Activated CD8-positive, alpha-beta memory T cell treated with anti-CD3 and anti-CD28 coated beads, Interleukin-2, amount 50 U/mL, for 48 hours (primary cell): Measurements from ENCODE around the gene TMEM187.

Source experiments
- DNase-seq: peaks from one replicate; pipeline ENCODE4 v3.0.0-alpha.2; 2020

TMEM187 gene

DNA sequence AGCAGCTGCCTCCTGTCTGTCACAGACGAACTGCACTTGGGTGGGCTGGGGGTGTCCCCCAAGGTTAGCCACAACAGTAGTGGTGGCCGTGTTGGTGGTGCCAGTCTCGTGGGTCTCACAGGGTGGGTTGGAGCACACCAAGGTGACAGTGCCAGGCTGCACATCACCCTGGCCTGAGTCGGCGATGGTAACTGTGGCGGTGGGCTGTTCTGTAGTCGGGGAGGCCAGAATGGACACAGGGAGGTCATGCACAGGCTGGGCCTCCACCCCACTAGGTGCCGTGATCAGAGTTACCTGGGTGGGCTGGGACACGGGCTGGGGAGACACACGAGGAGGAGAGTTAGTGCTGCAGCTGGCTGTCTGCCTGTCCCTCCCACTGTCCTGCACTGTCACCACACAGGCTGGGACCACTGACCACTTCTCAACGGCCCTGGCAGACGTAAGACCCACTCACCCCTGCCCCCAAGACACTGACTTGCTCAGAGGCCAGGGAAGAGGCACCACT, 17.3 kb upstream of the TMEM187 start:
- DNase-seq, result no peak

DNA sequence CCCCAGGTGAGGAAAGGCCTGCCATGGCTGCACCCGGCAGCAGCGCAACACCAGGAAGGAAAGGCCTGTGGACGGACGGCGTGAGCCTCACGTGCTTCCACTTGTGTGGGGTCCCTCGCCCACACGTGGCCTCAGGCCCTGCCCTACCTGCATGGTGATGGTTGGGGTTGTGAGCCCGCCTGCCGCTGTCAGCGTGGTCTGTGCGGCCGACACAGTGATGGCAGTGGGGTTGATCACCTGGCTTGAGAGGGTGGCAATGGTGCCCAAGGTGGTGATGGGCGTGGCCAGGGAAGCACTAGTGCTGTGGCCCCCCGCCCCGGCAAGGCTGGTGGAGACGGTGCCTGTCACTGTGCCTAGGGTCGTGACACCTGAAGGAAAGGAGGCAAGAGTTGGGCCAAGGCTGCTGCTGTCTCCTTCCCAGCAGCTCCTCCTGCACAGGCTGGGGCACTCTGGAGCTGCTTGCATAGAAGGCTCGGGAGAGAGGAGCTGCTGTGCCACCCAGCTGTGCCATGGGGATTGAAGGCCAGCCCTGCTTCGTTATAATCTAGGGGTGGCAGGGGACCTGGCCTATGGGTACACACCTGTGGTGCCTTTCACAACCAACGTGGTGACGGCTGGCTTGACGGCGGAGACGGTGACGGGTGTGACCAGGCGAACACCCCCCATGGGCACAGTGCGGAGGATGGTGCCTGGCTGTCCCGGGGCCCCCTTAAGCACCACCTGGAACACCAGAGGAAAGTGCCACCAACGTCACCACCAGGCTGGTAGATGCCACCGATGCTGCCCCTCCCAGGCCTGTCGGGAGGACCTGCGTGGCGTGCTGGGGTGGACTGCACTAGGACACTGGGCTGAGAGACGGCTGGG, 16.3 kb upstream of the TMEM187 start:
- no peak for DNase-seq

DNA sequence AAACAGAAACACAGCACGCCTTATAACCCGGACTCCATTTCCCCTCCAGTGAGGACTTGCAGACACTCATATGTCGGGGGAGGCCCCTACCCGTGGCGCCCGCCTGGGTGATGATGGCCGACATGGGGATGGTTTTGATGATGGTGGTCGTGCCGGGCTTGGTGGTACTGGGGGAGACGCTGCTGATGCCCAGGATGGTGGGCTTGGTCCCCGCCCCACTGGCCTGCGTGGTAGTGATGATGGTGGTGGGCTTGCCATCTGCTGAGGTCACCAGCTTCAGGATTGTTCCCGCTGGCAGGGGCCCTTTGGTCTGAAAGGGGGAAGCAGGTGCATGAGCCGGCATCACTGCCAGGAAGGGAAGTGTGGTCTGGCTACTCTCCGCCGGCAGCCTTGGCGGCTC, 15.3 kb upstream of the TMEM187 start:
- no peak for DNase-seq

DNA sequence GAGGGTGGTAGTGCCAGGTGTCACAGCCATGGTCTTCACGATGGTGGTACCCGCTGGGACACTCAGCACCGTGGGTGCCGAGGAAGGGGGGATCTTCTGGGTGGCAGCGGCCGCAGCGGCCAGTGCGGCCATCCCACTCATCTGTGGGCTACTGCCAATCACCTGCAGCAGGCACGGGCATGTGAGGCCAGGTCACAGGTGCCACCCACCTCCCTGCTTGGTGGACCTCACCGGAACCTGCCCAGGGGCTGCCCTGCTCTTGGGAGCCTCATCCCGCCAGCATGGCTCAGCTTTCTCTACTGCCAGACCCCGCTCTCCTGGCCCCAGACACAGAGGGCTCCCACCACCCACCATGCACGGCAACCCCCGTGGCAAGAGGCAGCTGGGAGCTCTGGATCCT, 13.9 kb upstream of the TMEM187 start:
- DNase-seq, result no peak

DNA sequence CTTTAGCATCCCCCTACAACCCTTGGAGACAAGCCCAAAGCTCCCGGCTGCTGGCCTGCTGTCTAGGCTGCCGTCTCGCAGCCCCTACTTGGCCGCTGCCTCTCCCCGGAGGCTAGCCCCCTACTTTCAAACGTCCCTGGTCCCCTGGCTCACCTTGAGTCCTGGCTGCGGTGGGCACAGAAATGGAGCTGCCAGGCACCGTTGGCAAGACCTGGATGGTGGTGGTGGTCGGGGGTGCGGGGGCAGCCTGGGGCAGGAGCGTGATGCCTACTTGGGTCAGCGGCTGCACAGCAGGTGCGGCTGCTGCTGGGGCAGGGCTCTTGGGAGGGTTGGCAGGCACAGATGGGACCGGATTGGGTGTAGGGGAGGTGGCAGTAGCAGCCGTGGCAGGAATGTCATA, 12.9 kb upstream of the TMEM187 start:
- DNase-seq, result no peak

DNA sequence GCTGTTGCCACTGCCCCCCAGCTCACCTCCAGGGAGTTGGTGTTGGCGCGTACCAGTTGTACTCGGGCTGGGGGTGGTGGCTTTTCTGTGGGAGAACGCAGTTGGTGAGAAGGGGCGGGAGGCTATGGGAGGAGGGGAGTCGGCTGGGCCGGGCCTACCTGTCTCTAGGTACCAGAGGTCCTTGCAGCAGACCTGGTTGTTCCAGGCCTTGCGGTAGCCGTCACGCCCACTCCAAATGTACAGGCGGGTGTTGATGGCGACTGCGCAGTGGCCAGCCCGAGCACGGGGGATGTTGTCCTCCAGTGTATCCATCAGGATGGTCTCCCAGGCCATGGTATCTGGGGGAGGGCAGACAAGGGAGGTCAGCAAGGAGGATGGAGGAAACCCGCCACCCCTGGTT, 12.5 kb upstream of the TMEM187 start:
- DNase-seq, result no peak

DNA sequence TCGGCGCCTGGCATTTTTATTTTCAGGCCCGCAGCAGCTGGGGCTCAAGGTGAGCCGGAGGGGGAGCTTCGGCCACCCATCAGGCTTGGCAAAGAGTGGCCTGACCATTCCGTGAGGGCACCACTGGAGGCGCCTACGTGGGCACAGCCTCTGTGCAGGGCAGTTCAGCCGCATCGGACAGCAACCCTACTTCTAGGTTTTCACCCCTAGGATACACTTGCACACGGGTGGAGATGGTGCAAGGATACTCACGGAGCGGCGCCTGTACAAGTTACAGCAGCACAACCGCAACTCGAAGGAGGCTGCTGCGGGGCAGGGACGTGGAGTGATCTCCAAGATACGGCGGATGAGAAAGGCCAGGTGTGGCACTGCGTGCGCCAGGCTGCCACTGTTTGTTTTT, 11.8 kb upstream of the TMEM187 start:
- no peak for DNase-seq

DNA sequence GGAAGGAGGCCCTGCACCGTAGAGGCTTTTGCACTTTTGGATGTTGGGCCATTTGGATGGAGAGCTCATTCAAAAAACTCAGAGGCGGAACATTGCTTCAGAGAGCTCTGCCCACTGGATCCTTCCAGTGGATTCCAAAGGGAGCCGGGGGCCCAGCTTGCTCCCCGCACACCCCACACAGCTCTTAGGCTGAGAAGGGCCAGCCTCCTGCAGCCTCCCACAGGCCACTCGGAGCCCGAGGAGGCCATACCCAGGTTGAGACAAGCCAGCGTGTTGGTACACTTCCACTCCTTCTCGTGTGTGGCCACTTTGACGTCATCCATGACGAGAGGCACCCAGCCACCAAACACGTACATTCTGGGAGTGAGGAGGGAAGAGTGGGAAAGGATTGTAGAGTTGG, 11.3 kb upstream of the TMEM187 start:
- DNase-seq, result no peak

DNA sequence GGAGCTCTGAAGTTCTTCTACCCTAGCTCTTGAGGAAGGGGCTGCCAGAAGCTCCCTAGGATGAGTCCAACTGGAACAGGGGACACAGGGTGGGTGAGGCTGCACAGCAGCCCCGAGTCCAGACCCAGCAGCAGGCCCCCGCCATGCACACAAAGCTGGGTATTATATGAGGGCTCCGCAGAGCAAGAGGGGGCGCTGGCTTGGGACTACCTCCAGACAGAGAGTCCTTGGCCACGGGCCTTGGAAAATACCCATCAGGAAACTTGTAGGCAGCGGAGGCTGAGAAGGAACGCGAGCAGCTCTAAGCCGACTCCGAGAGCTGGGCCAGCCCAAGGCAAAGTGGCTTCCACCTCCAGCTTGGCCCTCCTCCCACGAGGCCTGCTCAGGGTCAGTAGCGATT, 9.0 kb upstream of the TMEM187 start:
- DNase-seq, result no peak

DNA sequence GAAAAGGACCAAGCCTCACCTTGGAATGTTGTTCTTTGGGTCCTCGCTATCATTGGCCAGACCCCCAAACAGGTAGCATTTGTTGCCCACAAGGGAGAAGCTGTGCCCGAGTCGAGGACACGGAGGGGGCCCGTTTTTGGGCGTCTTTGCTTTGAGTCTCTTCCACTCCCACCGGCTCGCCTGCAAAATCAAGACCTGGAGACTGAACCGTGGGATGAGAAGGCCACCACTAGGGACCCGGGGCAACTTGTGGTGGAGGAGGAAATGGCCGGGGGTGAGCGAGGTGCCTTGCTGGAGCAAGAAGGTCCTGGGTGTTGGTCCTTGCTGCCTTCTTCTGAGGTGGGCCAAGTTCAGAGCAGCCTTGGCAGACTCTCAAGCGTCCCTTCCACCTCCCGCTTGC, 8.4 kb upstream of the TMEM187 start:
- DNase-seq, result no peak

DNA sequence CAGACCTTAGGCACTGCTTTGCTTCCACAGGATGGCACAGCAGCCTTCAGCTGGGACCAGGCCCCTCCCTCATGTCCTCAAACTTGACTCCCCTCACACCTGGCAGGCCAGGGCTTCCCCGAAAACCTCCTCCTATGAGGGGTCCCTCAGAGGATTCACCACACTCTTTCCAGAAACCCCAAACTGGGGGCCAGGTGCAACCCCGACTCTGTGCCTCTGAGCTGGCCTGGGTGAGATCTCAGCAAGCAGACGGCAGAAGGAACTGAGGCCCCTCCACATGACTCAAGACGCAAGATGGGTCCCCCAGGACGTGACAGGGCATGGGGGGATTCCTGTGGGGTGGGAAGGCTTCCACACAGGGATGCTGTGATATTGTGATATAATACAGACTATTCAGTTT, 7.1 kb upstream of the TMEM187 start:
- DNase-seq, result no peak

DNA sequence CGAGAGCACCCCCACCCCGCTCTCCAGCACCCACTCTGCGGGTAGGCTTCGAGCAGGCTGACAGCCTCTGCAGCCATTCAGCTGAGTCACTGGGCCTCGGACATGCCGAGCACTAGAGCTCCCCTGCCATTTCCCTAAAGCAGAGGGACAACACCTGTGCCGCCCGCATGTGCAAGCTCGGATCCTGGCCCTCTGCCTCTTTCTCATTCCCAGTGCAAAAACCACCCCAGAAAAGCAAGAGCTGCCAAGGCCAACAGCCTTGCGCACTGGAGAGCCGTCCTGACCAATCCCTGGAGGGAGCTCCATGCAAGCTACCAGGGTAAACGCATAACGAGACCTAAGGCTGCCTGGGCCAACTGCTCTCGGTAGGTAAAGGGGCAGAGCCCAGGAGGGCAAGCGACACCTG, 6.3 kb upstream of the TMEM187 start:
- no peak for DNase-seq

DNA sequence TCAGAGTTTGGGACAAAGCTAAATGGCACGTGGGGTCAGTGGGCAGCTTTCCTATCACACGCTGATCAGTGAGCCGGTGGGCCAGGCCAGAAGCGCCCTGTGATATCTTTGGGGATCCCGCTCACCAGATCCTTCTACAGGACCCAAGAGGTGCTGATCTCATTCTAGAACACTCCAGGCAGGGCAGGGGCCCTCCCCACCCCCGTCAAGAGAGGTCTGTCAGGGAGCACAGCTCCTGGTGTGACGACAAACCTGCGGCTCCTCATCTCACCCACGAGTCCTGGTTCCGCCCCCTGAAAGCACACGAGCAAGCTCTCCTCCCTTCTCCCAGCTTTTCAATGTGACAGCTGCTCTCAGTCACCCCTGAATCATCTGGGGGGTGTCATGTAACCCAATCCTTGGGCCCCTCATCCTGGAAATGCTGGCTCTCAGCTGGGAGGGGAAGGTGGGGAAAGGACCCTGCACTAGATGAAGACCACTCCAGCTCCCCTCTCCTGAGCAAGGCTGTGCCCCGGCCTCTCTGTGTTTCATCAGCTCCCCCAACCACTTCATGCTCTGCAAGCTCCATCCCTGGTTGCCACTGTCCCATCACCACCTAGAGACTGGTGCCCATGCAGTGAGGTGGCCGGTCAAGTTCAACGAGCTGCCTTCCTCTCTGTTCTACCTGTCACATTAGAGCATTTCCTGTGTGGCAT, 5.6 kb upstream of the TMEM187 start:
- no peak for DNase-seq

DNA sequence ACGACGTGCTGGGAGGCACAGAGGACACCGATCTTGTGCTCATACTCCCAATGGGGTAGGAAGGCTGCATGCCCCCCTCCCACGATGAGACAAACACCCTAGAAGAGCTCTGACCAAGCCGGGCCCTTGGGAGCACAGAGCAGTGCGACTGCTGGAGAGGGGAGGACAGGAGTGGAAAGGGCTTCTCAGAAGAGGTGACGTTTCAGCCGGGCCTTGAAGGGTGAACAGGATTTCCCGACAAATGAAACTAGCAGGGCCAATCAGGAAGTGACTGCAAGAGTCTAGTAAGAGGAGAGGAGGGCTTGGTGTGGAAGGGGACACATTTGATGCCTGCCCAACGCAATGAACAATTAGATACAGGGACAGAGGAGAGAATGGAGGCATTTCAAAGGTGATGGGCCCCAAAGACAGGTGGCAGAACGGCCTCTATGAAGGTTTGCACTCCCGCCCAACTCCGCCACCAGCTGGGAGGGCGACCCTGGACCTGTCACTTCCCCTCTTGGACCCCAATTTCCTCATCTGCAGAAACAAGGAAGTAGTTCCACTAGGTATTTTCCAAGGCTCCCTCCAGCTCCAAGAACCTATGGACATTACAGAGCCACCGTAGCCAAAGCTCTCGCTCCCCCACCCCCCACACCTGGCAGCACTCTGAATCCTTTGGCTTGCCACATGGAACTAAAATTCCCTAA, 4.9 kb upstream of the TMEM187 start:
- no peak for DNase-seq

DNA sequence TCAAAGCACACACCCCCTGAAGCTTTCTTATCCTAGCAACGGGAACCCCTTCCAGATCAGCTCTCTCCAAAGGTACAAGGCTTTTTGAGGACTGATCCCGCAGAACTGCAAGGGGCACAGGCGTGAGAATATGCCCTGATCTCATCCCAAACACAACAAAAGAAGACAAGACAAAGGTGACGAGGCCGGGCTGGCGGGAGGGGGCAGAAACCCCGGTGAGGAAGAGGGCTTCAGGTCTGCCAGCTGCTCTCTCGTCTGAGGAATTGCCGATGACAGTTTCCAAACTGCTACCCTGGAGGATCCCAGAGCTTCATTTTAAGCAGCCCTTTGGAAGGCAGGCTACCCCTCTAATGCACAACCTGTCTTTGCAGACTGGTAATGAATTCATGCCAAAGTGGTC, 4.3 kb upstream of the TMEM187 start:
- no peak for DNase-seq

DNA sequence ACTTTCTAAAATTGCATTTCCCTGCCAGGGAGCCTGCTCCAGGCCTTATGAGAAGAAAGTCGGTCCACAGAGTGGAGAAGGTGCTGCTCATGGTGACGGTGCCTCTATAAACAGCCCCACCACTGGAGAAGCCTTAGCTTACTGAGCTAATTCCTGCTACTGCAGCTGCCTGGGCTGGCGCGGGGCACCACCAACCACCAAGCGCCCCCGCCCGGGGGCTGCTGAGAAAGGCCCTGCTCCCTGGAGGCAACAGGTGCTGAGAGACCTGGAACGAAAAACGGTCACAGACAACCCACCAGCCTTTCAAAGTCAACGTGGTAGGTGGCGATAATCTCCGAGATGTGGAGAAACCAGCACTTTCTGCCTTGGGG, 3.8 kb upstream of the TMEM187 start:
- DNase-seq, result no peak

DNA sequence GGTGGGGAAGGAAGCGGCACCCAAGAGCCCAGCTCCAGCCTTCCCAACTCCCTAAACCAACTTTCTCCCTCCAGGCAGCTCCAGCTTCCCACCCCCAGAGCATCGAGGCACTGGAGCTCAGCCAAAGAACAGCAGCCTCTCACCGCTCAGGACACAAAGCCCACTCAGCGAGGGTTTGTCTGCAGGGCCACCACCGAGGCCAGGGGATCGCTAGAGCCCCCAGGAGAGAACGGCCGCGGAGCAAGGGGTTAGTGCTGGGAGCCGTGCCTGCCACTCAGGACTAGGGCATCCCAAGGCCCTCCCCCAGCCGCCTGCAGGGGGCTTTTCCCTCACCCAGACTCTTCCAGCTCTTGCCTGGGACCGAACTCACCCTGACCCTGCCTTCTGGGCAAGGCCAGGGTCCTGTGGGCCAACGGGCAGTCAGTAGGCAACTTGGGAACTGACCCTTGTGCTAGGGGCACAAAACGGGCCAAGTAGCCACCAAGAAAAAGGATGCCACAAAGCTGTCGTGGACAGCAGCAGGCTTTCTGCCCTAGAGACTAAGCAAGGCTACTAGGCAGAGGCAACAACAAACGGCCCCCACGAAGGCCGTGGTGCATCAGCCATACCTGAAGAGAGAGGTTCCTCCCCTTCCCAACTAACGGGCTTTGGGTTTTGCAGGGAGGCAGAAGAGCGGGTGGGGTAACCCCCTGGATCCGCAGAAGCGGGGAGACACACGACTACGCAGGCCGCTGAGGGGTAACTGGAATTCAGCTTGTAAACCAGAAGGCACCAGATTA, 3.2 kb upstream of the TMEM187 start:
- no peak for DNase-seq

DNA sequence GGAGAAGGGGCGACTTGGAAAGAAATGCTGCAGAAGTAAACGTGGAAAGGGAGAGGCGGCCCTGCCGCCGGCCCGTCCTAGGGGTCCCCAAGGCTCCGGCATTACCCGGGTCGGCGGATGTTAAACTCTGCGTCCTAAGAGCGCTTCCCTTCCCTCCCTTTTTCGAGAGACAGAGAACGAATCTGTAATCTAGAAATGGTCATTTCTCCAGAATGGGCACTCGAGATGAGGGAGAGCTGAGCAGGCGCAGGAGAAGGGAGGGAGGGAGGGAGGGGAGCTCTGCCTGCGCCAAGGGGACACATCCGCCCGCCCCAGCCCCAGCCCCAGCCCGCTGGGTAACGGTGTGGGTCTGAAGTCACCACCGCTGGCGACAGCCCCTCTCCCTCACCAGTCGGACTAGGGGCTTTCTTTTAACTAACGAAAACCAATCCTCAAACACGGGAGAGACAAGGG, 2.6 kb upstream of the TMEM187 start:
- no peak for DNase-seq

DNA sequence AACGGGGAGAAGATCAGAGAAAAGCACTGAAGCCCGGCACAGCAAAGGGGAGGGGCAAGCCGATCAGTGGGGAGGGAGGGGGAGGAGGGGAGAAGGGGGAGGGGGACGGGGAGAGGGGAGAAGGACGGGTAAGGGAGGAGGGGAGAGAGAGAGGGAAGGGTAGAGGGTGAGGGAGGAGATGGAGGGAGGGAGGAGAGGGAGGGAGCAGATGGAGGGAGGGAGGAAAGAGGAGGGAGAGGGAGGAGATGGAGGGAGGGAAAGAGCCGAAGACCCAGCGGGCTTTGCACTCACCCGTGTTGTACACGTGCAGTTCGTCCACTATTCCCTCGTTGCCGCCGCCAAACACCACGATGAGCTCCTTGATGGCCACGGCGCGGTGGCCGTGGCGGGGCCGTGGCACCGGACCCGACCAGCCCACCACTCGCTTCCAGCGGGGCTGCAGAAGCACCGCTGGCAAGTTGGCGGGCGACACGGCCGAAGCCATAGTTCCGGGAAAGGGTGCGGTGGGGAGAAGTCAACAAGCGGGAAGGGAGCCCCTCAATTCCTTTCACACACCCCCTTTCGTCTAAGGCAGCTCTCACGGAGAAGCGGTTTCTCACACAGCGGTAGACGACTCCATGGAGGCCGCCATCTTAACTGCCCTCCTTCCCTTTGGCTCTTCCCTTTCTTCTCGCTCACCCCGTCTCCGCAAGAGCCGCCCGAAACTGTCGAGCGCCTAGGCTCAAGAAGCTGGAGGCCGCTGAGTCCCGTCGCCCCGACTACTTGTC, 2.0 kb upstream of the TMEM187 start:
- DNase-seq, result no peak

DNA sequence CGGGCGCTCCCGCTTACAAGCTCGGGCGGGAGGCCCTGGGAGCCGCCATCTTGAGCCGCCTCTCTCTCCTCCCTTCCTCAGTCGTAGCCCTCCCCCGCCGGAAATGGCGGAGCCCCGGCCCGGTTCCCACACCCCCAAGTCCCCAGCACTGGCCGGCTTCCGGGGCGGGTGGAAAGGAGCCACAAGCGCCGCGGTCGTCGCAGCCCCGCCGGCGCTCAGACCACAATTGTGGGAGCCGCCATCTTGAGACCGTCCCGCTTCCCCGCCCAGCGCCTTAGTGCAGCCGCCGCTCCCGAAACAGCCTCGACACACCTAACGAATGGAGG, 1.5 kb upstream of the TMEM187 start:
- peak; percentile 89 for DNase-seq

DNA sequence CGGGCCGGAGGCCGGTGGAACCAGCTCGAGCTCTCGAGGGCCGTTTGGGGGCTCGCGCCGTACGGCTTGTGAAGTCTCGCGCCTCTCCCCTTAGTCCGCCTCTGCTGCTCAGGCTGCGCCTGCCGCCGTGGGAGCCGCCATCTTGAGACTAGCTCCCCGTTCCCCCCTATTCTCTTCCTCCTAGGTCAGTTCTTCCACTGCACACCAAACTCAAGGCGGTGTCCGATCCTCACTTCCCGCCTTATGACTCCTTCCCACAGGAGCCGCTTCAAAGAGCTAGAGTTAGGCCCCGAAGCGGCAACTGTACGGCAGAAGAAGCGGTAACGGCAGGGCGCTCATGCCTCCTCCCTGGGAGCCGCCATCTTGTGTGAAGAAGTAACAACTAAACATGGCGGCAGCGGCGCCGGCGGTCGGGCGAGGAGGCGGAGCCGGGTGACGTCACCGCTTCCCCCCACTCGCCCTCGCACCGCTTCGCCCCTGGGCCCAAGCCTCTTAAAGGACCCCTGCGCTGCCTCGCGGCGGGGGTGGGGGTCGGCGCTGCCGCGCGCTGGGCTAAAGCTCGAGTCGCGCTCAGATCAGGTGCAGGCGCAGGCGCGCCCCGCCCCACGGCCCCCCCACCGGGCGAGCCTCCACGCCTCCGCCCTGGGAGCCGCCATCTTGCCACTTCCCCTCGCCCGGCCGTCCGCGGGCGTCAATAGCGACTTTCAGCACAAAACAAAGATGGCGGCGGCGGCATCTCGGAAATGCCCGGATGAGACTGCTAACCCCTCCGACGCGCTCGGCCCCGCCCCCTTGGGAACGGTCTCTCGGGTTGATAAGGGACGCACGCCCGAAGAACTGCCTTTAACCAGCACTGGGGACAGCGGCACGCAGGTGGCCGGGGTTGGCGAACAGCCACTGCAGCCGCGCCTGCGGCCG, 845 bp upstream of the TMEM187 start, which contains the start of gene HCFC1:
Gene HCFC1 (minus strand): TSS at position 369 of the 918 bp plus-strand sequence. CDS start 978 bp downstream, outside the sequence.
- peak; percentile 89 for DNase-seq
